HCT116 (cell line): ENCODE results near the gene NUDT4. TPM values are rescaled to one million over a fixed set of nuclear protein-coding genes. Genes with fewer than 3 reads are reported as not detected.

ENCODE experiments used
- ATAC-seq: fragments of 200-7000 bp; cut with Tn5 transposase; 2 replicates; pipeline ENCODE4 v1.9.1; 2020; ENCODE audit warnings: mild to moderate bottlenecking, moderate library complexity
- BruUV-seq: library from RNA; stranded (reverse); fragments of 400-500 nt; replicated peaks from 2 replicates; lab custom pipeline; 2021; lab: Mats Ljungman, UMichigan
- CTCF ChIA-PET: fragments of 300-600 bp; sonication (Branson Sonifier 250); formaldehyde crosslinking; loops from one replicate; lab custom pipeline; 2021; ENCODE audit warnings: antibody characterized with exemption; lab: Charles Lee
- POLR2A ChIA-PET: fragments of 300-600, 350-600 bp; sonication (Branson Sonifier 250); formaldehyde crosslinking; loops from one replicate; lab custom pipeline; 2021; ENCODE audit warnings: antibody characterized with exemption; lab: Charles Lee
- RAD21 ChIA-PET, 2 experiments: fragments of 300-600 bp; sonication (Branson Sonifier 250); formaldehyde crosslinking; loops; one replicate each; lab custom pipeline; 2023; ENCODE audit warnings: low total read pairs in 2 of 2; ENCODE audit not compliant: uncharacterized antibody in 2 of 2, unreplicated experiment in 2 of 2, low non-redundant PET in 1 of 2; lab: Charles Lee
- DNase-seq: peaks from one replicate; pipeline ENCODE4 v3.0.0-alpha.2; 2010; ENCODE audit warnings: low read depth, low spot score
- H2AFZ ChIP-seq: fragments of 200-600 bp; shearing (Covaris generic), sonication (generic); 2 replicates; pipeline ENCODE4 v1.6.1; 2017; ENCODE audit warnings: low read depth, mixed run types, mixed read lengths, antibody characterized with exemption, low read length; ENCODE audit not compliant: poor library complexity, severe bottlenecking
- H3K27ac ChIP-seq: 2 replicates; pipeline ENCODE4 v1.5.1; 2012; ENCODE audit warnings: low read depth, low read length
- H3K27me3 ChIP-seq: fragments of 200-600 bp; sonication (generic); 2 replicates; pipeline ENCODE4 v1.6.1; 2016; ENCODE audit warnings: mixed run types, low read length, mixed read lengths; ENCODE audit not compliant: insufficient read depth
- H3K36me3 ChIP-seq, 2 experiments: fragments of 200-500 bp in 1 of 2; fragments of 200-600 bp in 1 of 2; sonication (Bioruptor generic) in 1 of 2; sonication (generic) in 1 of 2; 2 replicates each; pipeline versions ENCODE4 v1.5.1 to v1.6.1; 2014 to 2016; ENCODE audit warnings: low read length in 2 of 2, inconsistent platforms in 1 of 2, mixed read lengths in 1 of 2, mixed run types in 1 of 2; ENCODE audit not compliant: insufficient read depth in 2 of 2, control insufficient read depth in 1 of 2
- H3K4me1 ChIP-seq, 2 experiments: fragments of 200-600 bp in 1 of 2; sonication (generic) in 1 of 2; 2 replicates each; pipeline versions ENCODE4 v1.5.1 to v1.6.1; 2012 to 2017; ENCODE audit warnings: low read length in 2 of 2, inconsistent platforms in 1 of 2, mild to moderate bottlenecking in 1 of 2, mixed read lengths in 1 of 2, mixed run types in 1 of 2, moderate library complexity in 1 of 2; ENCODE audit not compliant: insufficient read depth in 2 of 2, control insufficient read depth in 1 of 2
- H3K4me2 ChIP-seq: fragments of 200-600 bp; sonication (generic); 2 replicates; pipeline ENCODE4 v1.6.1; 2017; ENCODE audit warnings: mixed run types, low read length, mixed read lengths
- H3K4me3 ChIP-seq, 2 experiments: fragments of 200-600 bp in 1 of 2; sonication (generic) in 1 of 2; replicated peaks in 1 of 2; 2 replicates each; pipeline ENCODE4 v1.5.1; 2011 to 2016; ENCODE audit warnings: low read length in 2 of 2, control low read depth in 1 of 2, low read depth in 1 of 2, mild to moderate bottlenecking in 1 of 2, mixed read lengths in 1 of 2, mixed run types in 1 of 2
- H3K79me2 ChIP-seq: fragments of 200-600 bp; sonication (generic); 2 replicates; pipeline ENCODE4 v1.6.1; 2017; ENCODE audit warnings: mild to moderate bottlenecking, mixed run types, low read length, moderate library complexity, mixed read lengths; ENCODE audit not compliant: insufficient read depth
- H3K9ac ChIP-seq: fragments of 200-600 bp; sonication (generic); 2 replicates; pipeline ENCODE4 v1.6.1; 2016; ENCODE audit warnings: low read length, mixed read lengths
- H3K9me2 ChIP-seq: fragments of 200-600 bp; sonication (generic), shearing (Covaris generic); 2 replicates; pipeline ENCODE4 v1.6.1; 2017; ENCODE audit warnings: mixed run types, mild to moderate bottlenecking, moderate library complexity; ENCODE audit not compliant: insufficient read depth
- H3K9me3 ChIP-seq, 2 experiments: fragments of 200-500 bp in 1 of 2; fragments of 200-600 bp in 1 of 2; sonication (Bioruptor generic) in 1 of 2; sonication (generic) in 1 of 2; 2 replicates each; pipeline ENCODE4 v1.6.1; 2014 to 2017; ENCODE audit warnings: low read length in 2 of 2, mixed read lengths in 2 of 2, inconsistent platforms in 1 of 2, low read depth in 1 of 2, mild to moderate bottlenecking in 1 of 2, mixed run types in 1 of 2, moderate library complexity in 1 of 2; ENCODE audit not compliant: control insufficient read depth in 1 of 2, insufficient read depth in 1 of 2
- H4K20me1 ChIP-seq: fragments of 200-600 bp; sonication (generic), shearing (Covaris generic); 2 replicates; pipeline ENCODE4 v1.6.1; 2017; ENCODE audit warnings: mixed run types, mild to moderate bottlenecking, moderate library complexity; ENCODE audit not compliant: insufficient read depth
- JUND ChIP-seq: IDR thresholded peaks from 2 replicates; pipeline ENCODE4 v1.6.1; 2012
- REST ChIP-seq: IDR thresholded peaks from 2 replicates; pipeline ENCODE4 v1.6.1; 2012; ENCODE audit warnings: low read depth
- SIN3A ChIP-seq: IDR thresholded peaks from 2 replicates; pipeline ENCODE4 v1.6.1; 2012; ENCODE audit warnings: low read depth
- SRF ChIP-seq: IDR thresholded peaks from 2 replicates; pipeline ENCODE4 v1.6.1; 2012; ENCODE audit warnings: low read depth
- ZBTB33 ChIP-seq: IDR thresholded peaks from 2 replicates; pipeline ENCODE4 v1.6.1; 2011; ENCODE audit warnings: mild to moderate bottlenecking, low read length, moderate library complexity; ENCODE audit not compliant: insufficient replicate concordance; ENCODE audit errors: extremely low read depth
- ZNF274 ChIP-seq: fragments of 200-500 bp; sonication (Bioruptor generic); IDR thresholded peaks from 2 replicates; pipeline ENCODE4 v1.6.1; 2014; ENCODE audit warnings: mild to moderate bottlenecking, low read depth, low read length, inconsistent platforms
- intact Hi-C: fragments of 100-400 bp; cut with micrococcal nuclease; formaldehyde crosslinking; loops from 2 replicates; pipeline ENCODE4 v1.10.0; 2022
- total RNA-seq: library from RNA; stranded (reverse); gene quantifications from one replicate; pipeline ENCODE4 v1.2.1, GENCODE V29; 2021; ENCODE audit not compliant: unreplicated experiment
- TF ChIP-seq, protein P1 (sequence below): IDR thresholded peaks from 2 replicates; pipeline ENCODE4 v1.6.1; 2012

The NUDT4 gene
- total RNA-seq, 1 experiment from 2014 or later: 41.2 TPM

GRCh38 chr12:93347054-93347785 lies 30.5 kb upstream of the NUDT4 start:
- RAD21 ChIA-PET: no interaction called here
- intact Hi-C loops: no loop called here
- no peaks in the 10 kb centered on the region for H3K9me3 ChIP-seq
- ATAC-seq (no peak), DNase-seq (no peak)
- no peak overlapping the region for H2AFZ ChIP-seq
- no peak overlapping the region for H3K4me2 ChIP-seq
- no peak overlapping the region for H3K9ac ChIP-seq
- no peaks in the 10 kb centered on the region for H3K9me2 ChIP-seq
- no peak overlapping the region for H3K27ac ChIP-seq
- no peaks in the 10 kb centered on the region for H3K4me1 ChIP-seq
- POLR2A ChIA-PET: no interaction called here
- H3K79me2 ChIP-seq: no peaks in the 10 kb centered on the region
- H3K36me3 ChIP-seq: no peaks in the 10 kb centered on the region
- H3K27me3 ChIP-seq: no peaks in the 10 kb centered on the region
- TF ChIP-seq SRF: no peak
- TF ChIP-seq, protein P1, sequence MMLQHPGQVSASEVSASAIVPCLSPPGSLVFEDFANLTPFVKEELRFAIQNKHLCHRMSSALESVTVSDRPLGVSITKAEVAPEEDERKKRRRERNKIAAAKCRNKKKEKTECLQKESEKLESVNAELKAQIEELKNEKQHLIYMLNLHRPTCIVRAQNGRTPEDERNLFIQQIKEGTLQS: no peak
- TF ChIP-seq ZBTB33: no peak
- TF ChIP-seq ZNF274: no peak
- no peak for TF ChIP-seq JUND
- no peak for TF ChIP-seq SIN3A
- TF ChIP-seq REST: no peak
- H3K4me3 ChIP-seq: no peak overlapping the region
- no peaks in the 10 kb centered on the region for H4K20me1 ChIP-seq
- CTCF ChIA-PET: no interaction called here
- BruUV-seq: no TSS peak
